Stimulated activated effector memory CD8-positive, alpha-beta T cell treated with anti-CD3 and anti-CD28 coated beads, Interleukin-12 subunit alpha, Interleukin-12 subunit beta, amount 100 ng/mL, for 72 hours (primary cell): ENCODE data around the gene AIRE.
"Not testable (repeated sequence)": the region's sequence is repeated elsewhere in the genome, so short reads cannot be mapped to it uniquely, and the experiment has no call there.

Experiments used
- ATAC-seq: fragments of 150-1000 bp; cut with Tn5 transposase; 2 replicates; pipeline ENCODE4 v1.10.0; 2021
- DNase-seq, 2 donors: peaks; one replicate each; pipeline ENCODE4 v3.0.0; 2021 to 2022; ENCODE audit warnings: low spot score in 2 of 2
- H3K27ac Mint-ChIP-seq: one replicate; pipeline ENCODE4 v1.8.0; 2022; ENCODE audit warnings: mild to moderate bottlenecking, mixed read lengths
- H3K36me3 Mint-ChIP-seq: one replicate; pipeline ENCODE4 v1.8.0; 2022; ENCODE audit warnings: mild to moderate bottlenecking, mixed read lengths
- H3K4me1 Mint-ChIP-seq: one replicate; pipeline ENCODE4 v1.8.0; 2022; ENCODE audit warnings: mixed read lengths
- H3K4me3 Mint-ChIP-seq: one replicate; pipeline ENCODE4 v1.8.0; 2022; ENCODE audit warnings: mild to moderate bottlenecking, mixed read lengths
- H3K9me3 Mint-ChIP-seq: one replicate; pipeline ENCODE4 v1.8.0; 2022; ENCODE audit warnings: mixed read lengths

Gene AIRE

GRCh38 chr21:44285138-44285992 lies at the start of gene AIRE:
Gene AIRE, plus strand, starts transcription at chr21:44285876. Its CDS starts 131 bp downstream, at chr21:44286007.
- Mint-ChIP-seq H3K9me3 (no peaks in the 10 kb centered on the region), H3K4me1 (no peaks in the 10 kb centered on the region), H3K4me3 (no peak within 1 kb of the TSS), H3K27ac (no peak within 1 kb of the TSS), H3K36me3 (no peaks in the 10 kb centered on the region)
- ATAC-seq (no peak), DNase-seq (no peak)

GRCh38 chr21:44240353-44240752 lies 45.3 kb upstream of the AIRE start:
- not testable (repeated sequence) for ATAC-seq, H3K4me3 Mint-ChIP-seq, DNase-seq, H3K9me3 Mint-ChIP-seq, H3K4me1 Mint-ChIP-seq, H3K27ac Mint-ChIP-seq, H3K36me3 Mint-ChIP-seq

GRCh38 chr21:44240842-44241241 lies 44.8 kb upstream of the AIRE start, which contains the start of gene ICOSLG:
Gene ICOSLG, minus strand, starts transcription at chr21:44240943. Its CDS starts 126 bp downstream, at chr21:44240817.
- not testable (repeated sequence) for H3K4me1 Mint-ChIP-seq, H3K9me3 Mint-ChIP-seq, H3K27ac Mint-ChIP-seq, H3K36me3 Mint-ChIP-seq, H3K4me3 Mint-ChIP-seq, DNase-seq
- peak; percentile 60 for ATAC-seq

- DNase-seq, H3K4me3 Mint-ChIP-seq, H3K27ac Mint-ChIP-seq, H3K9me3 Mint-ChIP-seq, H3K36me3 Mint-ChIP-seq, H3K4me1 Mint-ChIP-seq: not testable (repeated sequence)
- peak; percentile 40 for ATAC-seq
Observed at GRCh38 chr21:44241281-44241680, 44.4 kb upstream of the AIRE start.

GRCh38 chr21:44243980-44244379 lies 41.7 kb upstream of the AIRE start:
- not testable (repeated sequence) for DNase-seq, H3K9me3 Mint-ChIP-seq, H3K4me1 Mint-ChIP-seq, H3K36me3 Mint-ChIP-seq, H3K27ac Mint-ChIP-seq, H3K4me3 Mint-ChIP-seq
- peak; percentile 92 for ATAC-seq

GRCh38 chr21:44247904-44248303 lies 37.8 kb upstream of the AIRE start:
- H3K4me1 Mint-ChIP-seq, H3K4me3 Mint-ChIP-seq, H3K27ac Mint-ChIP-seq, H3K9me3 Mint-ChIP-seq, ATAC-seq, H3K36me3 Mint-ChIP-seq, DNase-seq: not testable (repeated sequence)

GRCh38 chr21:44249204-44250037 lies 36.3 kb upstream of the AIRE start:
- H3K4me3 Mint-ChIP-seq, DNase-seq, H3K27ac Mint-ChIP-seq, H3K36me3 Mint-ChIP-seq, ATAC-seq, H3K9me3 Mint-ChIP-seq, H3K4me1 Mint-ChIP-seq: not testable (repeated sequence)

GRCh38 chr21:44253832-44254710 lies 31.6 kb upstream of the AIRE start:
- no peak overlapping the region for H3K4me3 Mint-ChIP-seq
- H3K4me1 Mint-ChIP-seq: no peaks in the 10 kb centered on the region
- peak overlapping the region; percentile 29 for H3K27ac Mint-ChIP-seq
- no peaks in the 10 kb centered on the region for H3K9me3 Mint-ChIP-seq
- ATAC-seq: no peak
- no peaks in the 10 kb centered on the region for H3K36me3 Mint-ChIP-seq
- DNase-seq: peak in 1 of 2 donors; percentile 15

- Mint-ChIP-seq H3K27ac (no peak overlapping the region), H3K4me1 (no peaks in the 10 kb centered on the region), H3K36me3 (no peaks in the 10 kb centered on the region), H3K4me3 (no peak overlapping the region), H3K9me3 (no peaks in the 10 kb centered on the region)
- no peak for DNase-seq
- ATAC-seq: no peak
Observed at GRCh38 chr21:44255511-44255981, 30.1 kb upstream of the AIRE start.

GRCh38 chr21:44258056-44258725 lies 27.5 kb upstream of the AIRE start:
- Mint-ChIP-seq H3K4me3 (no peak overlapping the region), H3K9me3 (no peaks in the 10 kb centered on the region), H3K36me3 (no peaks in the 10 kb centered on the region), H3K27ac (no peak overlapping the region), H3K4me1 (no peaks in the 10 kb centered on the region)
- DNase-seq: no peak
- no peak for ATAC-seq

- H3K36me3 Mint-ChIP-seq: no peaks in the 10 kb centered on the region
- no peak for ATAC-seq
- H3K4me1 Mint-ChIP-seq: no peaks in the 10 kb centered on the region
- no peak overlapping the region for H3K27ac Mint-ChIP-seq
- no peak for DNase-seq
- no peaks in the 10 kb centered on the region for H3K9me3 Mint-ChIP-seq
- H3K4me3 Mint-ChIP-seq: no peak overlapping the region
Observed at GRCh38 chr21:44259082-44259705, 26.5 kb upstream of the AIRE start.

- DNase-seq (no peak), ATAC-seq (no peak)
- H3K4me3 Mint-ChIP-seq: no peak overlapping the region
- no peaks in the 10 kb centered on the region for H3K4me1 Mint-ChIP-seq
- no peaks in the 10 kb centered on the region for H3K36me3 Mint-ChIP-seq
- no peak overlapping the region for H3K27ac Mint-ChIP-seq
- no peaks in the 10 kb centered on the region for H3K9me3 Mint-ChIP-seq
Observed at GRCh38 chr21:44260066-44260465, 25.6 kb upstream of the AIRE start.

GRCh38 chr21:44260791-44261631 lies 24.7 kb upstream of the AIRE start:
- ATAC-seq (no peak), DNase-seq (no peak)
- Mint-ChIP-seq H3K9me3 (no peaks in the 10 kb centered on the region), H3K36me3 (no peaks in the 10 kb centered on the region), H3K4me1 (no peaks in the 10 kb centered on the region), H3K4me3 (no peak overlapping the region), H3K27ac (no peak overlapping the region)
